ENCODE measurements around the gene ADAMTS12.

- TF ChIP-seq CTCF (conservative IDR thresholded peaks at IDR 0.05 in 1 of 2, IDR thresholded peaks at IDR 0.05 in 1 of 2; ENCODE audit: extremely low read depth in 1 of 2, insufficient read depth in 1 of 2, low read depth in 1 of 2, low read length in 2 of 2), result no peak
- no peak for TF ChIP-seq EZH2 (IDR thresholded peaks at IDR 0.05; ENCODE audit: borderline replicate concordance, low read length)
These were observed 360.8 kb downstream of the ADAMTS12 start for GRCh38 chr5:33531037-33531298.
